Stimulated activated CD4-positive, alpha-beta T cell treated with anti-CD3 and anti-CD28 coated beads, Interleukin-4, amount 100 ng/mL, for 1 hour (primary cell): ENCODE measurements around the gene APP.
"Not testable (repeated sequence)": the region's sequence is repeated elsewhere in the genome, so short reads cannot be mapped to it uniquely, and the experiment has no call there.

ENCODE experiments used
- DNase-seq: peaks from one replicate; pipeline ENCODE4 v3.0.0-alpha.2; 2020

The APP gene

DNA sequence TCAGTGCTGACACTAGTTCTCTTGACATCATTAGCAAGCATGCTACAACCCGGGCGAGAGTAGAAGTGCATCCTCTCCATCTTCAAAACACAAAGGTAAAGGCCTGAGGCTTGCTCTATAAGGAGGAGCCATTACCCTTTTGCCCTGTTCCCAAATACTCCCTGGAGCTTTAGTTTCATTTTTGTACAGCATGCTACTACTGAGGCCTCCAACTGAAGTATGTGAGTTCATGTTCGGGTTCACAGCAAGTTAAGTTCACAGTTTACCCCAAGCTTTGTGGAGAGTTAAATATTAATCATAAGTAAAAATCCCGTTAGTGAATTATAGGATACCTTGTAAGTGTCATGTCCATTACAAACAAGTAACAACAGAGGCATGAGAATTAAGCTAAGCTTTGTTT, 156.6 kb downstream of the APP start:
- no peak for DNase-seq

DNA sequence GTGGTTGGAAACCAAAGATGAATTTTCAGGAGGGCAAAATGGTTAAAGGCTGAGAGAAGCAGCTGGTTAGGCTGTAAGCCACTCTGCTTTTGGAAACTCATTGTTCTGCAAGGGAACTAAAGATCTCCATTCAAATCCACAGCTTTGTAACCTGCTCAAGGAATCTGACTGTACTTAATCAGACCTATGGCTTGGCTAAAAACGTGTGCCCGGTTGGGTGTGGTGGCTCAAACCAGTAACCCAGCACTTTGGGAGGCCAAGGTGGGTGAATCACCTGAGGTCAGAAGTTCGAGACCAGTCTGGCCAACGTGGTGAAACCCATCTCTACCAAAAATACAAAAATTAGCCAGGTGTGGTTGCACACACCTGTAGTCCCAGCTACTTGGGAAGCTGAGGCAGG, 158.1 kb downstream of the APP start:
- not testable (repeated sequence) for DNase-seq

GRCh38 chr21:26011292-26011940, 159.2 kb downstream of the APP start:
- no peak for DNase-seq

DNA sequence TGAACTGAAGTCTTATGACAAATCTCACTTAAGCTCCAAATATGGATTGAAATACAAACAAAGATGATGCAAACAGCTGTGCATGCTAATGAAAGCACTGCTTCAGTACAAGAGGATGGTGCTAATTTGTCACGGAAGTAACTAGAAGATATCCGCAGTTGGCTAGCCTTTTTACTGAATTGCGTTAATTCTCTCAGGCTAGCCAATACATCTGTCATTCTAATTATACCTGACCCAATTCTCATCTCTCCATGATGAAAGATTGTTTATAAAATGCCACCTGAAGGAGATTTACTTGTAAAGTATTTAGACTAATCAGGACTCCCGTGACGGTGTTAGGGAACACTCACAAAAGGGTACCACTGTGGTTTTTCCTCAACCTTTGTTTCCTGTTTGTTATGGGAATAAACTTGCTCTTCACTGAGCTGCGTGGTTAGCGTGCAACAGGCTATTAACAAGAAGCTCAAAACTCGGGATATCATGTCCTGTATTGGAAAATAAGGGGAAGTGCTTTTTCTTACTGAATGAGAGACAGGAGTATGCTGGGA, 162.5 kb downstream of the APP start:
- no peak for DNase-seq

GRCh38 chr21:26005464-26005863, 165.1 kb downstream of the APP start:
- no peak for DNase-seq

GRCh38 chr21:26003404-26003803, 167.2 kb downstream of the APP start:
- DNase-seq: no peak

GRCh38 chr21:26001356-26001755, 169.2 kb downstream of the APP start:
- DNase-seq: no peak

DNA sequence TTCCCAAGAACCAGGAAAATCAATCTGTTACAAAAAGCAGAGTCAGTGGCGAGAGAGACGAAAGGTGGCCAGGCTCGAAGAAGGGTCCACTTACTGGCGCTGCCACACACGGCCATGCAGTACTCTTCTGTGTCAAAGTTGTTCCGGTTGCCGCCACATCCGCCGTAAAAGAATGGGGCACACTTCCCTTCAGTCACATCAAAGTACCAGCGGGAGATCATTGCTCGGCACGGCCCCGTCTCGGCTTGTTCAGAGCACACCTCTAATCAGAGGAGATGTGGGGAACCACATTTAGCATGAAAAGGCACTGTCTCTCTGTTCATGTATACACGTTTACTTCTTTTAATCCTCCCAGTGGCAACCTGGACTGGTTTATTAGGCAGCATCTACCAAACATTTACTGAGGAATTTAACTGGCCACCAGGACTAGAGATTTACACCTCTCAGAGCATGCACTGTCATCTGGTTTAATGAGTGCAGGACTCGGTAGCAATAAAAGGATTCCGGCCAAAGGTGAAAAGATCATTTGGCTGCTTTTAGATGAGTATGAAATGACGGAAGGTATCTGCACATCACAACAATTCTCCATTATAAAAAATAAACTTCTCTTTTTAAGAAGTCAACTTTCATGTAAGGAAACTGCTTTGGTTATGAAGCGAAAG, 170.5 kb downstream of the APP start:
- peak; percentile 8 for DNase-seq

- DNase-seq: no peak
Measured at GRCh38 chr21:25997788-25998611, 172.6 kb downstream of the APP start.

DNA sequence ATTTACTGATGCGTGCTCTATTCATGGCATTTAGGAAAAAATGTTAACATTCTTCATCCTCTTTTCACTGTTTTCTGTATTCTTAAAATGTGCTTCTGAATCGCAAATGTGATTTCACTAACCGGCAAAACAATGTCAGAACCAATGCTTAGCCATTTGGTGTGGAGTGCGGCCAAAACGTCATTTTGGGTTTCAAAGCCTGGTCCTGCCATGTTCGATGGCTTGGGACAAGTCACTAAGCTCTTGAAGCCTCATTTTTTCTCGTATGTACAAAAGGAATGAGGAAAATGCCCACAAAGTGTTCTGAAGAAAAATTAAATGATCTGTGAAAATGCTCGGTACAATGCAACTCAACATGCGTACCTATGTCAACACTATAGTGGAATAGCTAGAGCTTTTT, 175.3 kb downstream of the APP start:
- DNase-seq: no peak

GRCh38 chr21:25994758-25995163, 175.8 kb downstream of the APP start:
- no peak for DNase-seq

DNA sequence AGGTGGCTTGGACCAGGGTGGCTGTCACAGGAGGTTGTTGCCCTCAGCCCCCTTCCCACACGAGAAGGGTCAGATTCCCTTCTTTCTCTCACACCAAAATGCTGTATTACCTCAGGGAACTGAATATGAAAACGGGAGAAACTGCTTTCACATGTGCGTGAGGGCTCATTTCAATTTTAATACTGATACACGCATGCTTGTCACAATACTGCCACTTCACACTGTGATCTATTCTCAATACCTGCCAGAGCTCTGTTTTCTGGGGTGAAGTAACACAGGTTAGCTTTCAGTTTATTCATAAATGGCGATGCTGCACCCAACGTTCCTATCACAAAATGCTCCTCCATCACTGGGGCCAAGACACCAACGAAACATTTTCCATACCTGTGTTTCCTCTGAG, 181.8 kb downstream of the APP start:
- no peak for DNase-seq

DNA sequence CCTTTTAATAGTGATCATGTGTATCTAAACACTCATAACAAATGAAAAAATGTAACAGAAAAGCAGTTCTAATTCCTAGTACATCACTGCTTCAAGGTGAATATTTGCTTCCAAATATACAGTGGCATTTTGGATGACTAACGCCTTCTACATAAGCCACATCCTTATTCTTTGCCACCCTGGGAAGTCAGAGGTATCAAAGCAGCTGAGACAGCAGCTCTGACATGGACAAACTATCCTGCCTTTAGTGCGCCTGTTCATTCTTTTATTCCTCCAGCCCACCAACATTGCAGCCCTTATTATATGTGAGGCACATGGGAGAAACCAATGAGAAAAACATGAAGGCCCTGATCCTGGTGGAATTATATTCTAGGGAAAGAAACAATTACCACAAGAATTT, 183.0 kb downstream of the APP start:
- DNase-seq: no peak

DNA sequence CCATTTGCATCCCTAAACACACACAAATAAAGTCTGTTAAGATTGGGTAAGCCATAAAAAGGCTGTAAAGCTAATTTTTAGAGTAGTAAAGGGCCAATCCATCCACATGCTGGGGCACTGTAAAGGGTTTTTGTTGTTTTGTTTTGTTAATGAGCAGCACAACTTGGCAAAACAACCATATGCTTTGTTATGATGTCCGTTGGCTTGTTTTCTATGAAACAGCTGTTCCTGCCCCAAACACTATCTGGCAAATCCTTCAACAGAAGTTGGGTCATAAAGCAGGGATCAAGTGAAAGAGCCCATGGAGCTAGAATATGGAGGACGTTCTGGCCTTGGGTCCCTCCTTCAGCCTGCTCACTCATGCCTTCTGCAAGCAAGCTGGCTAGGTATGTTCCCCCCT, 183.6 kb downstream of the APP start:
- no peak for DNase-seq

DNA sequence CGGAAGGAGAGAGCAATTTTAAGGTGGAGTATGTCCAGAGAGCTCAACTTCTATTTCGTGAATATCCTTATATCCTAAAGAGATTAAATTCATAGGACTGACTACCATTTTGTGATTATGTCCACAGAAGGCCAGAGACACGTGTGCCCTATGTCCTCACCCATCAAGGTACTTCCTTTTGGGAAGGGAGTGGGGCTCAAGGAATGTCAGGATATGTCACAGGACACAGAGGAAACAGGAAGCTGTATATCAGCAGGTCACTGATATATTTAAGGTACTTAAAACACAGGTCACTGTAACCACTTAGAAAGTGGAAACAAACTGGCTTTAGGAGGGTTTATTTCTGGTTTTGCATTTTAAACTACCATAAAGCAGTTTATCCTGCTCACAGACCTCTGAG, 184.6 kb downstream of the APP start:
- no peak for DNase-seq

GRCh38 chr21:25984538-25984937, 186.0 kb downstream of the APP start:
- DNase-seq: no peak

GRCh38 chr21:25983745-25984144, 186.8 kb downstream of the APP start:
- DNase-seq: no peak

GRCh38 chr21:25980710-25981109, 189.9 kb downstream of the APP start:
- DNase-seq: no peak

DNA sequence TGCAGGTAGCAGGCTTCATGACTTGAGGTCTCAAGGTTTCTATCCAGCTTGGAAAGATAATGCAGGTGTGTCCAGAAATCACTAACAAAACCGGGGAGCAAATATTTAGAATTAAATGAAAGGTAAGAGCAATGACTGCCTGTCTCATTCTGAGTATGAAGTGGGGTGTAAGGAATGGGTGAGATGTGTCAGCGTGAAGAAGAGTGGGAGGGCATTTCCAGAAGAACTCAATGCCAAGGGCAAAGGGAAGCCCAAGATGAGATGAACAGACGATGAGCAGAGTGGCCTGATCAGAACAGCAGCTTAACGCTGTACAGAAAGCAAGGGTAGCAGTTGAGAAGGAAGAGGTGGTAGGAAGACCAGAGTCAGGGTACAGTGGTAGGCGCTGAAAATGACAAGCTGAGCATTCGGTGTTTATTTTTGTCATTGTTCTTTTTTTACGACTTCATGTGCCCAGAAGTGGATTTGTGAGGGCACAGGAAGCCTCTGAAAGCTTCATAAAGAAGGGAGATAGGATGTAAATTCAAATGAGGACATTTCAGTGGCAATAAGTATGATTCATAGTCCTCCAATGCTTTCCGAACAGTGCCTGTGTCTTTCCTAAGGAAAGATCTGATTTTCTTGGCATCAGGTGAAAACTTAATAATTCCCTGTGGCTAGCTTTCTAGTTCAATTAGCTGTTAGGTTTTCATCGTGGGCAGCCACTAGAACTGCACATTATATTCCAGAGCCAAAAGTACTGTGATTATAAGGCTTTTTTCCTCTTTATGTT, 190.5 kb downstream of the APP start:
- DNase-seq: no peak

DNA sequence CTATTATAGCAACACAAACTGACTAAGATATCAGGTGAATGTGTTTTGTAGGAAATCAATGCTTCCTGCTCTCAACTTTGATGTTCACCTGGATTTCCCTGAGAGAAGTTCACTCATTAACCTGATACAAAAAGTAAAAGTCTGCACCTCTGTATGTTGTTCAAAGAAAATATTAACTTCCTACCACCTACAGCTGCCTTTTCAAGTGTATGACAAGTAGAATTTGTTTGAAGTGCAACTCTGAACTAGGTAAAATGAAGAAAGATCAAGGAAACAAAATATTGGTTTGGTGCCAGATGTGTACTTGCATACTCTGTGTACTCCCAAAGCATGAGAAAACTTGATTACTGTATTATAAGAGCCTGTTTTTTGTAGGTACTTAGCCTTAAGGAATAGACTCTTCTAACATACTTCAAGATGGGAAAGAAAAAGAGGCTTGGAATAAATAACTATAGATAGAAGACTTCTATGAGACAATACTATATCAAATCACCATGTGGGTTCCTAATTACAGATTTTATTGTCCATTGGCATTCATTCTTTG, 193.4 kb downstream of the APP start:
- no peak for DNase-seq

- no peak for DNase-seq
Measured at GRCh38 chr21:25974964-25975363, 195.6 kb downstream of the APP start.

GRCh38 chr21:25970254-25970930, 200.2 kb downstream of the APP start:
- no peak for DNase-seq
